OCI-LY7 (cell line): ENCODE results near the gene BMP8A. TPM values are rescaled to one million over a fixed set of nuclear protein-coding genes. Genes with fewer than 3 reads are reported as not detected.

ENCODE experiments used
- BruUV-seq: library from RNA; stranded (reverse); fragments of 400-500 nt; replicated peaks from 2 replicates; lab custom pipeline; 2021; lab: Mats Ljungman, UMichigan
- CTCF ChIA-PET: fragments of 300-600 bp; sonication (Branson Sonifier 250); formaldehyde crosslinking; loops from one replicate; lab custom pipeline; 2022; ENCODE audit warnings: antibody characterized with exemption; ENCODE audit not compliant: unreplicated experiment; lab: Charles Lee
- POLR2A ChIA-PET: fragments of 300-600 bp; sonication (Branson Sonifier 250); formaldehyde crosslinking; loops from one replicate; lab custom pipeline; 2022; ENCODE audit warnings: antibody characterized with exemption; lab: Charles Lee
- DNase-seq: peaks from one replicate; pipeline ENCODE4 v3.0.0-alpha.2; 2015; ENCODE audit warnings: low spot score
- H2AFZ ChIP-seq: fragments of 200-600 bp; sonication (generic), shearing (Covaris generic); 2 replicates; pipeline ENCODE4 v1.6.1; 2014; ENCODE audit warnings: mild to moderate bottlenecking, antibody characterized with exemption, low read length, moderate library complexity
- H3K27ac ChIP-seq: fragments of 200-600 bp; sonication (generic); 2 replicates; pipeline ENCODE4 v1.5.1; 2014; ENCODE audit warnings: mixed run types, low read depth, mild to moderate bottlenecking, moderate library complexity, low read length, inconsistent platforms; ENCODE audit not compliant: poor library complexity, severe bottlenecking
- H3K36me3 ChIP-seq: fragments of 200-600 bp; sonication (generic); 2 replicates; pipeline ENCODE4 v1.6.1; 2014; ENCODE audit warnings: mild to moderate bottlenecking, antibody characterized with exemption, low read length, moderate library complexity, mixed read lengths; ENCODE audit not compliant: insufficient read depth
- H3K4me1 ChIP-seq: fragments of 200-600 bp; sonication (generic); 2 replicates; pipeline ENCODE4 v1.5.1; 2014; ENCODE audit warnings: mild to moderate bottlenecking, low read length; ENCODE audit not compliant: insufficient read depth, poor library complexity, severe bottlenecking
- H3K4me2 ChIP-seq: fragments of 200-600 bp; sonication (generic); 2 replicates; pipeline ENCODE4 v1.6.1; 2014; ENCODE audit warnings: mild to moderate bottlenecking, low read length
- H3K4me3 ChIP-seq: fragments of 200-600 bp; sonication (generic); 2 replicates; pipeline ENCODE4 v1.5.1; 2014; ENCODE audit warnings: mild to moderate bottlenecking, low read depth, low read length; ENCODE audit not compliant: poor library complexity, severe bottlenecking
- H3K79me2 ChIP-seq: fragments of 200-600 bp; sonication (generic); 2 replicates; pipeline ENCODE4 v1.6.1; 2016; ENCODE audit warnings: low read depth, mild to moderate bottlenecking, low read length, moderate library complexity, mixed read lengths; ENCODE audit not compliant: insufficient read depth
- H3K9me2 ChIP-seq: fragments of 200-600 bp; sonication (generic); 2 replicates; pipeline ENCODE4 v1.6.1; 2016; ENCODE audit warnings: mild to moderate bottlenecking, low read length, mixed read lengths; ENCODE audit not compliant: insufficient read depth
- H3K9me3 ChIP-seq: fragments of 200-600 bp; sonication (generic); 2 replicates; pipeline ENCODE4 v1.6.1; 2014; ENCODE audit warnings: mild to moderate bottlenecking, mixed run types, low read length, mixed read lengths
- H4K20me1 ChIP-seq: fragments of 200-600 bp; sonication (generic); 2 replicates; pipeline ENCODE4 v1.6.1; 2014; ENCODE audit warnings: mild to moderate bottlenecking, antibody characterized with exemption, low read length, moderate library complexity, mixed read lengths; ENCODE audit not compliant: insufficient read depth
- EZH2phosphoT487 ChIP-seq: fragments of 200-600 bp; sonication (generic); IDR thresholded peaks from 2 replicates; pipeline ENCODE4 v1.6.1; 2018; ENCODE audit warnings: low read depth, borderline replicate concordance, mild to moderate bottlenecking, mixed run types, antibody characterized with exemption, low read length, moderate library complexity, mixed read lengths
- intact Hi-C: fragments of 100-400 bp; cut with micrococcal nuclease; formaldehyde crosslinking; loops from one replicate; pipeline ENCODE4 v1.10.0; 2022; ENCODE audit not compliant: unreplicated experiment
- total RNA-seq, 2 experiments: library from RNA; depleted of rRNA in 1 of 2; stranded (reverse); fragments of >200 nt in 1 of 2; shearing (Covaris generic) in 1 of 2; gene quantifications; 2 replicates each; pipeline ENCODE4 v1.2.3, GENCODE V29; 2014 to 2022
- TF ChIP-seq, protein P1 (sequence below): fragments of 200-600 bp; sonication (generic); conservative IDR thresholded peaks from 2 replicates; pipeline ENCODE4 v1.5.1; 2014; ENCODE audit warnings: mild to moderate bottlenecking, antibody characterized with exemption, low read length, moderate library complexity, mixed read lengths

The BMP8A gene
- total RNA-seq, 2 experiments from 2014 or later: 0.32 to 0.44 TPM

DNA sequence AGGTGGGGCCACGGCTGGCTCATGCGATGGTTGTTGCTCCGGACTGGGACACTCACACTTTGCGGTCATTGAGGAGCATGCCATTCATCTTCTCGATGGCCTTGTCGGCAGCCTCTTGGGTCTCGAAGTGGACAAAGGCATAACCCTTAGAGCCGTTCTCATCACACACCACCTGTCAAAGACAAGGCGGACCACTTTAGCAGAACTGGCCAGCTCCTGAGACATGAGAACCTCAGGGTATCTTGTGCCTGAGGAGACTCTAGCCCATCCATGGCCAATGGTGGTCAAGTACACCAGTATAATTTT lies 79.7 kb downstream of the BMP8A start:
- Histone ChIP-seq H2AFZ (no peak overlapping the region), H3K9me2 (no peaks in the 10 kb centered on the region), H3K9me3 (no peaks in the 10 kb centered on the region), H3K36me3 (peaks cover 99% of the 10 kb centered on the region), H4K20me1 (peaks cover 55% of the 10 kb centered on the region), H3K4me2 (no peak overlapping the region), H3K4me1 (peaks cover 28% of the 10 kb centered on the region), H3K4me3 (no peak overlapping the region), H3K27ac (no peak overlapping the region), H3K79me2 (peaks cover 51% of the 10 kb centered on the region)
- no peak for DNase-seq
- ChIA-PET POLR2A (no interaction called here), CTCF (no interaction called here)
- BruUV-seq: no TSS peak
- intact Hi-C loops: no loop called here
- TF ChIP-seq, protein P1, sequence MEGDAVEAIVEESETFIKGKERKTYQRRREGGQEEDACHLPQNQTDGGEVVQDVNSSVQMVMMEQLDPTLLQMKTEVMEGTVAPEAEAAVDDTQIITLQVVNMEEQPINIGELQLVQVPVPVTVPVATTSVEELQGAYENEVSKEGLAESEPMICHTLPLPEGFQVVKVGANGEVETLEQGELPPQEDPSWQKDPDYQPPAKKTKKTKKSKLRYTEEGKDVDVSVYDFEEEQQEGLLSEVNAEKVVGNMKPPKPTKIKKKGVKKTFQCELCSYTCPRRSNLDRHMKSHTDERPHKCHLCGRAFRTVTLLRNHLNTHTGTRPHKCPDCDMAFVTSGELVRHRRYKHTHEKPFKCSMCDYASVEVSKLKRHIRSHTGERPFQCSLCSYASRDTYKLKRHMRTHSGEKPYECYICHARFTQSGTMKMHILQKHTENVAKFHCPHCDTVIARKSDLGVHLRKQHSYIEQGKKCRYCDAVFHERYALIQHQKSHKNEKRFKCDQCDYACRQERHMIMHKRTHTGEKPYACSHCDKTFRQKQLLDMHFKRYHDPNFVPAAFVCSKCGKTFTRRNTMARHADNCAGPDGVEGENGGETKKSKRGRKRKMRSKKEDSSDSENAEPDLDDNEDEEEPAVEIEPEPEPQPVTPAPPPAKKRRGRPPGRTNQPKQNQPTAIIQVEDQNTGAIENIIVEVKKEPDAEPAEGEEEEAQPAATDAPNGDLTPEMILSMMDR: no peak
- TF ChIP-seq EZH2phosphoT487: no peak

DNA sequence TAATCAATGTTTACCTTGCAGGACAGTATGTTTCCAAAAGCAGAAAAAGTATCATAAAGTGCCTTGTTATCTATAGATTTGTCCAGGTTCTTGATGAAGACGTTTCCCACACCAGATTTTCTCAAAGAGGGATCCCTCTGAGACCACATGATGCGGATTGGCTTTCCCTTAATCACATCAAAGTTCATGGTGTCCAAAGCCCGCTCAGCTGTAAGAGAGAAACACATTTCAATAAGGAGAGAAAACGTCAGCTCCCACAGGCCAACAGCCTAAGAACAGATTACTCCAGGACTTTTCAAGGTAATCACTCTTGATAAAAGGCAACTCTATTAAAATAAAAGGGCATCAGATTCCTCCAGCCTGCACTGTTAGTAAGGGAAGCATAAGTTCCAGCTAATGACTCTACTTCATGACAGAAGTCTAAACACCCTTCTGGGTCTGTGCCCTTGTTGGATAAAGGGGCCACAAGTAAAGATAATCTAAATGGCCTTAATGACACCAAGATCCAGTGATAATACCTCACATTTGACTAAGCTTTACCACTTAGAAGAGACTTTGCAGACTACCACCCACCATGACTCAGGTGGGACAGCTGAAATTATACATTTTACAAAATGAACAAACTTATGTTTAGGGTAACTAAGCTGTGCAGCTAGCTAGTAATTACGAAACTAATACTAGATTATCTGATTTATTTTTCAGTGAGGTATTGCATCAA lies 81.1 kb downstream of the BMP8A start:
- H3K79me2 ChIP-seq: peaks cover 56% of the 10 kb centered on the region
- H3K4me3 ChIP-seq: peak overlapping the region; percentile 98
- no peak overlapping the region for H2AFZ ChIP-seq
- H3K27ac ChIP-seq: no peak overlapping the region
- no TSS peak for BruUV-seq
- TF ChIP-seq, protein P1: no peak
- no peak for TF ChIP-seq EZH2phosphoT487
- peaks cover 28% of the 10 kb centered on the region for H3K4me1 ChIP-seq
- peaks cover 86% of the 10 kb centered on the region for H3K36me3 ChIP-seq
- ChIA-PET POLR2A (interaction anchor here (0.6 kb wide), 3 partner anchors 12 to 724 kb away, joined by 3 read pairs; no protein-coding TSS in a partner anchor), CTCF (no interaction called here)
- no peaks in the 10 kb centered on the region for H3K9me3 ChIP-seq
- H3K4me2 ChIP-seq: peak overlapping the region; percentile 94
- no peak for DNase-seq
- H3K9me2 ChIP-seq: no peaks in the 10 kb centered on the region
- intact Hi-C loops: no loop called here
- H4K20me1 ChIP-seq: peaks cover 49% of the 10 kb centered on the region

DNA sequence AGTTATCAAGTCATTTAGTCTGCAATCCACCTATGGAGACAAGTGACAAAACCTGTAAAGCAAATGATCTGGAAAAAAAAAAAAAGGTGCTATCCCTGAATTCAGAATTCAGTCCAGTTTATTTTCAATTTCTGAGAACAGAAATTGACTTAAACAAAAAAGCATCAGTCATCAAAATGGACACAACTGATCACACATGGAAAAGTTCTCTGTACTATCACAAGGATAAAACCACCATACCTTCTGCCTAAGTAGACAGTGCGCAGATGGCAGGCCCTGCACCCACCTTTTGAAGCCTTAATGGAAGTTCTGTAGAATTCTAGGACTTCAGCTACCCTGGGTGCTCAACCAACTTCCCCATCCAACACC lies 81.6 kb downstream of the BMP8A start:
- CTCF ChIA-PET: no interaction called here
- POLR2A ChIA-PET: interaction anchor here (0.8 to 1.2 kb wide), 2 partner anchors 9 to 68 kb away, joined by 3 to 4 read pairs; no protein-coding TSS in a partner anchor
- DNase-seq: no peak
- H3K4me3 ChIP-seq: peak overlapping the region; percentile 98
- no peak overlapping the region for H2AFZ ChIP-seq
- H3K9me3 ChIP-seq: no peaks in the 10 kb centered on the region
- intact Hi-C loops: no loop called here
- H3K79me2 ChIP-seq: peaks cover 56% of the 10 kb centered on the region
- H3K4me2 ChIP-seq: peak overlapping the region; percentile 94
- H3K27ac ChIP-seq: no peak overlapping the region
- H3K36me3 ChIP-seq: peaks cover 81% of the 10 kb centered on the region
- H3K9me2 ChIP-seq: no peaks in the 10 kb centered on the region
- BruUV-seq: no TSS peak
- peaks cover 47% of the 10 kb centered on the region for H4K20me1 ChIP-seq
- H3K4me1 ChIP-seq: peaks cover 28% of the 10 kb centered on the region
- TF ChIP-seq, protein P1: no peak
- no peak for TF ChIP-seq EZH2phosphoT487
